ENCODE measurements around the gene ACSS3.
"Not testable (repeated sequence)": the region's sequence is repeated elsewhere in the genome, so short reads cannot be mapped to it uniquely, and the experiment has no call there.

ACSS3 gene

DNA sequence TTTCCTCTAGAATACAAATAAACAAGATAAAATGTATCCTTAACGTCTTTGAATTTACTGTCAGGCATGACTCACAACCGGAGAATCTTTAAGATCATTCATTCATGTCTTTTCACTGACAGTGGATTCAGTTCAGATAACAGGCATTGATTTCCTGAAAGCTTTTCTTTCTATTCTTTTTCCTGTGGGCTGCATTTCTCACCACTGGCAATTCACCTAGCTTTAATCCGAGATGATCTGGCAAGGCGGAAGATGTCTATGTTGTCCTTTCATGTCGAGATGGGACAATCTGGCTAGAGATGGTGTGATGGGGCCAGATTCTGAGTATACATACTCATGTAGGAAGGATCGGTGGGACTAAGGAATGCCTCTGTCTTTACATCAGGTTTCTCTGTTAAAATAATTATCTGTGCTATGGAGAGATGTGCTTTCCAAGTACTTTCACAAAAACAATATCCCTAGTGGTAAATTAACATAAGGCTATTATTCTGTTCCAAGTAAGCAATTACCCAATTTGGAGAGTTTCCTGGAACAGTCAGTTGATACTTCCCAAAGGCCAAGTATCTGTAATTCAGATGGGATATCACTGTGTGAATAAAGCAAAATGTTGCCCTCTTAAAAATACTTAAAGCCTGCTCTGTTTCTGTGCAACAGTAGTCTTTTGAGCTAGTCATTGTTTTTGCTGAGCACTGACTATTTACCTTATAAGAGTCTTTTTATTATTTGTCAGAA is 17.8 kb downstream of the ACSS3 start:
- DNase-seq = no peak

DNA sequence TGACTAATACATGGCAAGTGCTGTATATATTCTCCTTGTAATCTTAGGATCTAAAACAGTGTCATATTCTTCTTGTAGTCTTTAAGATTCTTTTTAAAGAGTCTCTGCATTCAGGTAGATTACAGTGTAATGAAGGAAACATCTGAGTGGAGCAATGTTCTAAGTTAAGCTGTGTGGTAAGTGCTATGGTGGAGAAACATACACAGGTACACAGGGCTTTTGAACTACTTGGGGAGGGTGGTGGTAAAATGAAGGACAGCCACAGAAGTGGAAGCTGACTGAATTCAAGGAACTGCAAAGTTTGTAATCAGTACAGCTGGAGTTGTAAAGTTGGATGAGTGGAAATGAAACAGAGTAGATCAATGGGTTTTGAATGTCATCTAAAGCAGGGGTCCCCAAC is 27.8 kb downstream of the ACSS3 start:
- no peak for DNase-seq

DNA sequence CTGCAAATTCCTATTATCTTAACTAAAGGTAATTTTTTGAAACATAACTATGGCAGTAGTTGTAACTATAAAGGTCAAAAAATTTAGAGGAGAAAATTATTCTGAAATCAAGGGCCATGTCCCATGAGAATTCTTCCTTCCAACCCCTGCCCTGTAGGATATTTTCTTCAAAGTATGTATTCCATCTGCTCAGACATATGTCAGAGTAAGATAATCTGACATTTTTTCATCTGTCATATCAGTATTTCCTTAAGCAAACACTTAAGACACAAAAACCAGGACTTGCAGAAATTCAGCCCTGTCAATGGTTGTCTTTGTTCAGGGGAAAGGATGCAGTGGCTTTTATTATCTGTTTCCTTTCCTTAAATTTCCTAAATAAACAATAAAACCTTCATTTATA is 36.3 kb downstream of the ACSS3 start:
- DNase-seq = no peak

DNA sequence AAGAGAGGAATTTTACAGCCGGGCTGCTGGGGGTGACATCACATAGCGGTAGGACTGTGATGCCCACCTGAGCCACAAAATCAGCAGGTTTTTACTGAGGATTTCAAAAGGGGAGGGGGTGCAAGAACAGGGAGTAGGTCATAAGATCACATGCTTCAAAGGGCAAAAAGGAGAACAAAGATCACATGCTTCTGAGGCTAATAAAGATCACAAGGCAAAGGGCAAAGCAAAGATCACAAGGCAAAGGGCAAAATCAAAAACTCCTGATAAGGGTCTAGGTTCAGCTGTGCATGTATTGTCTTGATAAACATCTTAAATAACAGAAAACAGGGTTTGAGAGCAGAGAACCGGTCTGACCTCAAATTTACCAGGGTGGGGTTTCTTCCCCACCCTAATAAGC is 41.2 kb downstream of the ACSS3 start:
- DNase-seq = not testable (repeated sequence)

DNA sequence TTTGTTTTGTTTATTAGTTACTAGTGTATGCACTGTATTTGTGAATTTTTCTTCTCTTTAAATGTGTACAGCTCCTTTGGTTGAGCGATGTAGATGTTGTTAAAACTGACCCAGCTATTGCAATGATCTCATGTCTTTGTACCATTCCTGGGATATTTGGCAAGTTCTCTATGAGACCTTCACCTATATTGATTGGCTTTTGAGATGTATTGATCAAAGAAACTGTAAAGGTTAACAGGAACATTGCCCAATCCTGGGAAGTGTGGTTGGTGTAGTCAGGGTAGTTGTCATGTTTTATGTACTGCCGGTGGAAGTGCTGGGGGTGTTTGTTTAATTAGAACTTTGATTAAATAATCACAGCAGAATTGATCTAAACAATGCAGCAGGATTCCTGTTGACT is 43.1 kb downstream of the ACSS3 start:
- DNase-seq = no peak

DNA sequence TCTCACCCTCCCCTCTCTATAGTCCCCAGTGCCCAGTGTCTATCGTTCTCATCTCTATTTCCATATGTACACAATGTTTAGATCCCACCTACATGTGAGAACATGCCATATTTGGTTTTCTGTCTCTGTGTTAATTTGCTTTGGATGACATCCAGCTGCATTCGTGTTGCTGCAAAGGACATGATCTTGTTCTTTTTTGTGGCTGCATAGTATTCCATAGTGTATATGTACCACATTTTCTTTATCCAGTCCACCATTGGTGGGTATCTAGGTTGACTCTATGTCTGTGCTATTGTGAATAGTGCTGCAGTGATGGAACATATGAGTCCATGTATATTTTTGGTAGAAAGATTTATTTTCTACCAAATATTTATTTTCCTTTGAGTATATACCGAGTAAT is 45.7 kb downstream of the ACSS3 start:
- DNase-seq = no peak

DNA sequence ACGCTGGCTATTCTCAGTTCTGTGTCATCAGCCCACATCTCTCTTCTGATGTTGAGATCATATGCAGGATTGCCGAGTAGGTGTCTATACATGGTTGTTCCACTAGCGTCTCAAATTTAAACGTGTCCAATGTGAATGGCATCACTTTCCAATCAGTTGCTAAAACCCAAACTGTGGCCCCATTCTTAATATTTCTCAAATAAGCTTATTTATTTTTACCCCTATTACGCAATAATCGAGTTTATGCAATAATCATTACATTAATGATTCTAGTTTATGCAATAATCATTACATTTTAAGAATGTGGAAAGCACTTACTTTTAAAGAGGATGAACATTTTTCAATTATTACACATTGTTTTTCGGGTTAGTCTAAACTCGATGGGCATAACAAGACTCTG is 47.8 kb downstream of the ACSS3 start:
- DNase-seq = no peak

DNA sequence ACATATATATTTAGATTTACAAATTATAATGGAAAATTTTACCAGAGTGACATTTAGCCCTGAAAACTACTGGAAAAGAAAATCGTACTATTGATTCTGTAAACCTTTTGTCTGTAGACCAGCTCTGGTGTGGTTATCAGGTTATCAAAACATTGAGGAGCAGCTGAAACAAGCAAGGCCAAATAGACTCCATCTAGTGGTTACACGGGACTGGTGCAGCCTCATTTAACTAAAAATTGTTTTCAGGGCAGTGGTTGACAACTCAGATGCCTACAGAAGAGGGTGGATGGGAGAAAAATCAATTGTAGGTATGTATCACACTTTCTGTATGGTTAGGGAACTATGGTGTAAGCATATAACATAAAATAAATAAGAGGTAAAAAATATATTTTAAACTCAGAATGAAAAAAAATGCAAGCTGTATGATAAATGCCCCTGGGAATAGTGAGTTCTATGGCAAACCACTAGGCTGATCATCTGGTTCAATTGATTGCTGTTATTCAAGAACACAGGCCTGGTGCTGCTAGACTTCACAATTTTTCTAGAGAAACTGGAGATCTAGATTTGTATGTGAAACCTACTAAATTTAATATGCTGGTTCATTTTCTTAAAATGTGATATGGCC is 51.2 kb downstream of the ACSS3 start:
- DNase-seq = no peak

DNA sequence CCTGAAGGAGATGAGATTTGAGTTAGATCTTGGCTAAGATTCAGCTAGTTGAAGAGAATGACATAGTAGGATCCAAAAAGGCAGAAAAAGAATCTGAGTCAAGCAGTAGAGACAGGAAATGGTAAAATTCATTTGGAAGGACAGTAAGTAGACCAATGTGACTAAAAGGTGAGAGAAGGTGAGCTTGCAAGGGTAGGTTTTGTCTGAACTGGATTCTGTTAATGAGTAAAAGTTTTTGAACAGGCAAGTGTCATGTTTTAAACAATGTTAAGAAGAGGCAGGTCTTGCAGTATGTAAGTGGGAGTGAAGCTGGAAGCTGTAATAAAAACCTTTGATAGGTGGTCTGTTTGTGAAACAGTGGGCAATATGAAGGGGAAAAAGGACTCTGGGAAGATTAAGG is 58.6 kb downstream of the ACSS3 start:
- no peak for DNase-seq

DNA sequence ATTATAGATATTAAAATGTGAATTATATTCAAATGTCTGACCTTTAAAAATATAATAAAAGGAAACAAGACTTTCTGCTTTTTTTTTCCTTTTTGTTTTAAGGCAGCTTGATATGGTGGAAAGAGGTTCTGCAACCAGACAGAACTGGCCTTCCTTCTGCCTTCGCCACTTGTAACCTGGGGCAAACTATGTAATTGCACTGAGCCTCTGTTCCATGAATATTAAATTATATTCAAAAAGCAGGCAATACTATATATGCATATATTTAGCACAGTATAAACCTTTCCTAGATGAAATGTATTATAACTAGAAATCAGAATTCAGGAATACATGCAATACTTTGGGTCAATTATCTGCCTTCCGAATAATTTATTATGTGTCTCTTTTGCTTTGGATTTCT is 59.9 kb downstream of the ACSS3 start:
- DNase-seq = no peak

DNA sequence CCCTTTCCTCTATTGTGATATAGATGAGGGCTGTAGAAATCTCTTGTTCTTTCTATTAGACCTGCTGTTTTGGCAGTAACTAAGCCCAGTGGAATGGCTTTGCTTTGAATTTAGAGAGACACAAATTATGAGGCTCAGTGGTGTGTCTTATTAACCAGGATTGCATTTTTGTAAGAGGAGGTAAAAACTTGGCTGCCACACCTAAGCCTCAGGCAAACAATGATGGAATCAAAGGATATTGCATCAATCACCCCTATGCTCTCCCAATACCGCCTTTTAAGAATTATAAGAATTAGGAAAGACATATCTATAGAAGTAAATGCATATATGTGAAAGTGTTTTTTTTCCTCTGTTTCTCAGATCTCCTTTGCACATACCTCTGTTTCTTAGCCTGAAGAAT is 63.3 kb downstream of the ACSS3 start:
- DNase-seq = no peak

DNA sequence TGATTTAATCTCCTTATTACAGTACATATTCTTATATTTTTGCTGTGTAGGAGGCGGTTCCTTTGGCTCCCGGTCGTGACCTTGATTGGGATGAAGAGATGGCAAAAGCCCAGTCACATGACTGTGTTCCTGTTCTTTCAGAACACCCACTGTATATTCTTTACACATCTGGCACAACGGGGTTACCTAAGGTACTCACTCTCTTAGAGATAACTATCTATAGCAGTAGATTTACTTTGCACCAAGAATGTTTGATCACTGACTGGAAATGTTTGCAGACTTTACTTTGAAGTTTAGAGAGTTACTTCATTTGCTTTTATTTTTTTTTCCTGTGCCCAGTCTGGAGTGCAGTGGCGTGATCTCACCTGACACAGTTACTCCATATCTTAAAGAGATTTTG is 65.2 kb downstream of the ACSS3 start:
- DNase-seq = no peak

DNA sequence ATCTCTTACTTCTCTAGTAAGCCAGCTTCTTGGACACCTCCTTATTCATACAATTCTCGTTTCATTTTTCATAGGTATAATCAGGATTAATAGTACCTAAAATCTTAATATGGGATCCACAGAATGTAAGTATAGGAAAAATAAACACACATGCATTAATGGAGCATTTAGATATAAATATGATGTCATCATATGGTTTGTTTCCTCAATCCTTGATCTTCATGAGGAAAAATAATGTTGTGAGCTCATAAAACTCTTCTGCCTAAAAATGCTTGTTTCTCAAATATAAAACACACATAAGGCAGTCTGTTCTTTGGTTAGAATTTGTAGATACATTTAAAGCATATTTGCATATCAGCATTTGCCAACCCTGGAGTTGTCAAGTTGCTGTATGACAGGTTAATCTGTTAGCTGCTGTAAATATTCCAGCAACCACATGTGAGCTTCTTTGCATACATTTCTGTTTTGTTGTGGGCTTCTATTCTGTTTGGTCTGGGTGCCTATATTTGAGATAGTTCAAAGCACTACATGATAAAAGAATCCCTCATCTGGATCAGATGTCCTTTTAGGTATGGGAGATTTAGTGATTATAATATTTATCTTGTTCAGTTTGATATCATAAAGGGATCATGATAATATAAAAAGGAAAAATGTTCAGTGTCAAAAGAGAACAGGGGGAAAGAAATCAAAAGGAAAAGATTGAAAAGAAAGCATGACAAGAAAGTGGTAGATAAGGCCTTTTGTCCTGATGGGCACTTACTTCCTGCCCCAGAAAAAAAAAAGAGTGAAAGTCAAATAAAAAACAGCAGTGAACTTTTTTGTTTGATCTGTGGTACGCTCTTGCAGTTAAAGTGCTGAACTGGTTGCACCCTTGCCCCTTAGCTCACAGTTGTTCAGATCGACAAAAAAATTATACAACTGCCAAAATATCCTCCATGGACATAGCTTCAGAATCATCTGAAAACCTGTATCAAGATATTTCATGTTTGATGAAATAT is 68.6 kb downstream of the ACSS3 start:
- DNase-seq = no peak

DNA sequence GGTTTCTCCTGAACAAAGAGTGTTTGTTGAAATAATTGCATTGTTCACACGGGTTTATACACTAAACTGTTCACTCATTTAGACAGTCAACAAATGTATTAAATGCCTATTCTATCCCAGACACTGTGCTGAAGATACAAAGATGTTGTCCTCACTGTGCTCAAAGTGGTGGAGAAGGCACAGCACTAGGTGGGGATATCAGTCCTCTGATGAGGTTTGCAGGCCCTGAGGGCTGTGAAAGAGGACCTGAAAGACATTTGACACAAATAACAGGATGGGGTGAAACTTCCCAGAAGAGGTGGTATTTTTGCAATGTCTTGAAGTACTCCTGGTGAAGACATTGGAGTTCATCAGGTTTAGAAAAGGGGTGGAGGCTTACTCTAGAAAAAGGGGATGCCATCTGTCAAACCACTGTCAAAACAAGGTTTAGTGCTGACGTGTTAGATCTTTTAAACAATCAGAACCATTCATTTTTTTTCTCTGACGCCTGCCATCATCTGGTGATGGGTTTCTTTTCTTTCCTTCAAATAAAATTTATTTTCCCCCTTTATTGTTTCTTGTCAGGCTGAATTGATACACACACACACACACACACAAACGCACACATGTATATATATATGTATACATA is 69.5 kb downstream of the ACSS3 start:
- no peak for DNase-seq

DNA sequence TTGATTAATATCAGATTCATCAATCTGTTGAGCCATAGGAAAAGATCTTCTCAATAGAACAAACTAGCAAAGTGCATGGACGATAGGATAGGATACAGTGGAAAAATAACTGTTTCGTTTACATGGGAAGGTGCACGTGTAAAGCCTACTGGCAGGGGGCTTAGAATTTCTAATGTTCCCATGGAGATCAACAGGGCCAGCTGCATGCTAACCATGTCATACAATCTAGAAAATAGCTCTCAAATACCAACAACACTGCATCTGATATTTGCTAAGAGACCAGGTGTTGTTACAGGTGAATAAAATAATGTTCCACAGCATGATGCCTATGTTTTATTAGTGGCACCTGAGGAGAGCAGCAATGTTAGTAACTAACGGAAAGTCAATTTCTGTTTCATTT is 72.5 kb downstream of the ACSS3 start:
- DNase-seq = no peak

DNA sequence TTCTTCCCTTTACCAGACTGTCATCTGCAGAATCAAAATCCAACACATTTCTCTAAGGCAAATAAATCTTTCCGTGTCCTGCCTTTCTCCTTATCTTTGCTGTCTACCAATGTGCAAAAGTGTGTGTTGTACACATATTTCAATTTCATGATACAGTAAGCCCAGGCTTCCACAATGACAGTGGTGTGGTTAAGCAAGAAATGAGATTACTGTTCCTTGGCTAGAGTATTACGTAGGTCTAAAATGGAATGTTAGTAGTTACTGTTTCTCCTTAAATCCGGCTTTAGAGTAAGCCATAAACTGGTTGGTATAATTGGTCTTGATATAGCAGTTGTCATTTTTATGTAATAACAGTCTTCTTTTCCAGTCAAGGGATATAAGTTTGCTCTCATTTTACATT is 82.0 kb downstream of the ACSS3 start:
- DNase-seq = no peak

DNA sequence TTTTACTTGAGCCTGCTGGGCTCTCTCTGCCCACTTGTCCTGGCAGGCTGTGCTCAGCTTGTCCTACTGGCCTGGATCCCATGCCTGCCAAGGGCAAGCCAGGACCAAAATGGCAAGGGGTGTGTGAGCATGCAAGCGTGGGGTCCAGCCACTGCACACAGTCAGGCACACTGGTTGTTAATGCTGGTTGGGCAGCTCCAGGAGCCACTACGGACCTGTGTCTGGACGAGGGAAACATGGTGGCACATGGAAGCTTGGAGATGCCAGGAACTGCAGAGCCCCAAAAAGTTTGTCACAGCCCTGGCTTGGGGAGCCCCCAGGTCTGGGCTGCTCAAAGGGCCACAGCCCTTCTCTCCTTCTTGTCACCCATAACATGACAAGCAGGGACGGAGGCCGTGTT is 83.8 kb downstream of the ACSS3 start:
- DNase-seq = no peak

DNA sequence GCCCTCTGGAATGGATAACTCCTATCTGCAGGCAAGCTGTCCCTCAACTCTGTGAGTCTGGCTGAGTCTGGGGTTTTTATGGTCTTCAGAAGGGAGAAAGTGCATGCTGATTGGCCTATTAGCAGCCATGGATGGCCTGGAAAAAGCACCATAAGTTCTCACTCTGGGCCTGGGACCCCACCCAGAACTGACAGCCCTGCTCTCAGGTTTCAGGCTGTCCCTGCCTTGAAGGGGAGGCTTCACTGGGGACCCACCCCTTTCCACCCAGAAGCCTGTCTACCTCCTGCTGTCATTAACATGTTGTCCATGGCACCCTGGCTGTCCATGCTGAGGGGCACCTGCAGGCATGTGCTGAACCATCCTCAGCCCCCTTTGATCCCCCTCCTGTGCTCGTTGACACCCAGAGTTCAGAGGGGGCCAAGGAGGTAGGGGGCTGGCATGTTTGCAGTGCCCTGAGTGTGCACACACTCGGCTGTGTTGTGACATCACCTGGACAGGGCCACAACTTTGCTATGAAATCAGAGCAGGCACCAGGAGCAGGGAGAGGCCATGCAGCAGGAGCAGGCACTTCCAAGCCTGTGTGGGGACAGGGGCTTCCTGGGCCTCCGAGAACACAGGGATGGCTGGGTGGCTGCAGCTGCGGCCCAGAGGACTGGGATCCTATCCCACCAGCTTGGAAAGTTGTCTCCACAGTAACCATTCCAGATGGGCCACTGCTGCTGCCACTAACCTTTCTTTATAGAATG is 84.7 kb downstream of the ACSS3 start:
- DNase-seq = no peak

DNA sequence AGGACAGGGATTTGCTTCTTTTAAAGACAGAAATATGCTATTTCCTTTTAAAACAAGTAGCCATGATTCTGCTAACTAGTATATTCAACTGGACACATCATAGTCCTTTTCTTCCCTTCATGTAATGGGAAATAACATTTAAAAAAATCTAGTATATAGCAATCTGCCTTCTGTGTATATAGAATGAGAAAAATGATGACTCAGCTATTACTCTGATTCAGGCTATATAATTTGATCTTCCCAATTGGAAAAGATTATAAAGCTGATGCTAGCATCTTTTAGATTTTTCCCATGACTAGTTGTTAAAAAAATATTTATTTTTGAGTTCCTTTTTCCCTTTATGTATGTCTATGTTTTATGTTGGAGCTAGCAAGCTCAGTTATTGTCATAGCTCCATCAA is 86.9 kb downstream of the ACSS3 start:
- DNase-seq = no peak

DNA sequence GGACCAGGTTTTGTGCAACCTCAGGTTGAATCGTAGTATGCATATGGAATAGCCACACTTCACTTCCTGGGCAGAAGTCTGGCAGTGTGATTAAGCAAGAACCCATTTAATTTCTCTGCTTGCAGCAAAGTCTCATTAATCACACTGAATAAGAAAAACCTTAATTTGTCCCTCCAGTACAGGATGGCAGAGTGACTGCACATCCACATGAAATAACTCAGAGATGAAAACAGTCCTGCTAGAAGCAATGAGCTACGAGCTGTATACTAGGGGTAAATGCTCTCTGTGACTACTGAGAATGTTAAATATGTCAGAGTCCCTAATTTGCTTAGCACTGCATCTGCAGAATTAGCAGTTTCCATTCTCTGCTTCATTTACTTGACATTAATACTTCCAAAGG is 88.9 kb downstream of the ACSS3 start:
- DNase-seq = no peak

DNA sequence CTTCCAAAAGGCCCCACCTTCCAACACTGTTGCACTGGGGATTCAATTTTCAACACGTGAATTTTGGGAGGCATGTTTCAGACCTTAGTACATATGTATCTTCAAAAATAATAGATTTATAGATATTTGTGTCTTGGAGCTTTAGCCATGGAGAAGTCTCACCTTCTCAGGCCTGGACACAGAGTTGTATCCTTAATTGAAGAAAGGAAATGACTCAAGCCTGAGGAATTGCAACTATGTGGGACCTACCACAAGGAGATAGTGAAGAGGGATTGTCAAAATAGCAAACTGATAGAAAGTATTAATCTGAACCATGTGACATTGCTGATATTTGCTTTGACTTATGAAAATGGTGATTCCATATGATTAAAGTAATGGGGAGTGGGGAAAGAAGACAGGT is 89.8 kb downstream of the ACSS3 start:
- no peak for DNase-seq

DNA sequence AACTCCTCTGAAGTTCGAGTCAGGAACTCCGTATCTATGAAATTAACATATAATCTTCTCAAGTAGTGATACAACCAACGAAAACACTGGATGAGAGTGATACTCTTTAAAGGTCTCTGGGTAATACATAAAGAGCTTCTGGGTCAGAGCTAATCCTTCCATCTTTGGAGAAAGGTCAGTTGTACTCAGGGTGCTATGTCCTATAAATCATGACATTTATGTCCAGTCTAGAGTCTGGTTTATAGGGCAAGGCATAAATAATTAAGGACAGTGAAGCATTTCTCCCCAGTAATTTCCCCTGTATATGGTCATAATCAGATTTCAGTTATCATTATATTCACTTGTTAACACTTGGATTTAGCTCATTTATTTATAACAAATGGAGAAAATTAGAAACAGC is 90.6 kb downstream of the ACSS3 start:
- DNase-seq = no peak

DNA sequence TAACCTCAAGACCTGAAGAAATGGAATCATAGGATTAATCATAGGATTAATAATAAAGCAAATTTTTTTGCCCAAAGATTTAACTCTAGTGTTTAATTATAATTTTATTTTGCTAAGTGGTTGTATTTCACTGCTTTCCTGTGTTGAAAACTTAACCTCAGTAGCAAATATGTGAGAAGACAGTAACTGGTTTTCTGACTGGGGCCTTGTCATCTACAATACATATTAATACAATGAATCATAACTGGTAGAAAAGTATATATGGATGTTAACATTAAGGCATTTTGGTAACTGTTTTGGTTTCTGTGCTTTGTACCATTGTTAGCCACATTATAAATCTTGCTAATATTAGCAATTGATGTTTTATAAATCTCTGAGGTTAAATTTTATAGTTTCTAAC is 92.2 kb downstream of the ACSS3 start:
- DNase-seq = no peak
